H1 (cell line): ENCODE measurements around the gene TRPM1. TPM values are rescaled to one million over a fixed set of nuclear protein-coding genes. Genes with fewer than 3 reads are reported as not detected.

ENCODE experiments used
- CTCF ChIA-PET: fragments of 300-600 bp; sonication (Branson Sonifier 250); formaldehyde crosslinking; loops from one replicate; lab custom pipeline; 2021; ENCODE audit not compliant: partially characterized antibody; lab: Charles Lee
- POLR2A ChIA-PET: fragments of 300-600 bp; sonication (Branson Sonifier 250); formaldehyde crosslinking; loops from one replicate; lab custom pipeline; 2021; ENCODE audit warnings: inconsistent platforms; ENCODE audit not compliant: partially characterized antibody; lab: Charles Lee
- DNase-seq, 2 experiments: peaks; one replicate each; pipeline versions ENCODE4 v3.0.0 to v3.0.0-alpha.2; 2010 to 2022; ENCODE audit warnings: low spot score in 2 of 2, low read depth in 1 of 2, mixed read lengths in 1 of 2
- FAIRE-seq: peaks from 2 replicates; lab custom pipeline; 2011; peaks lifted over from hg19 to GRCh38; lab: Jason Lieb, UNC
- H2AFZ ChIP-seq: 2 replicates; pipeline ENCODE4 v1.8.1; 2012; ENCODE audit warnings: low read length, inconsistent platforms
- H2AK5ac ChIP-seq: 2 replicates; pipeline ENCODE4 v1.6.1; 2013; ENCODE audit warnings: low read depth, low read length
- H2BK120ac ChIP-seq: replicated peaks from 2 replicates; pipeline ENCODE3; 2013; ENCODE audit warnings: low read depth, low read length, inconsistent platforms
- H2BK12ac ChIP-seq: 2 replicates; pipeline ENCODE4 v1.6.1; 2013; ENCODE audit warnings: low read depth, low read length
- H2BK15ac ChIP-seq: 2 replicates; pipeline ENCODE4 v1.6.1; 2013; ENCODE audit warnings: low read length
- H2BK20ac ChIP-seq: 2 replicates; pipeline ENCODE4 v1.6.1; 2013; ENCODE audit warnings: low read length
- H2BK5ac ChIP-seq: 2 replicates; pipeline ENCODE4 v1.6.1; 2013; ENCODE audit warnings: low read depth, low read length
- H3K14ac ChIP-seq: 2 replicates; pipeline ENCODE4 v1.6.1; 2013; ENCODE audit warnings: inconsistent platforms; ENCODE audit not compliant: insufficient read length
- H3K18ac ChIP-seq: 2 replicates; pipeline ENCODE4 v1.6.1; 2013; ENCODE audit warnings: low read length; ENCODE audit errors: extremely low read depth
- H3K23ac ChIP-seq: 2 replicates; pipeline ENCODE4 v1.6.1; 2013; ENCODE audit warnings: inconsistent platforms; ENCODE audit not compliant: insufficient read length
- H3K23me2 ChIP-seq: 2 replicates; pipeline ENCODE4 v1.6.1; 2013; ENCODE audit warnings: low read depth, low read length
- H3K27ac ChIP-seq: 2 replicates; pipeline ENCODE4 v1.6.1; 2011; ENCODE audit warnings: low read depth, low read length, inconsistent platforms
- H3K27me3 ChIP-seq, 4 experiments: replicated peaks in 1 of 4; 1 replicate in 1 of 4; 2 replicates in 3 of 4; pipeline versions ENCODE4 v1.6.1 to v1.8.1; 2011 to 2013; ENCODE audit warnings: low read length in 3 of 4, mild to moderate bottlenecking in 3 of 4, inconsistent platforms in 2 of 4, mixed read lengths in 2 of 4, moderate library complexity in 1 of 4; ENCODE audit not compliant: control insufficient read depth in 3 of 4, insufficient read depth in 3 of 4; ENCODE audit errors: extremely low read depth in 1 of 4
- H3K36me3 ChIP-seq, 4 experiments: 2 replicates each; pipeline versions ENCODE4 v1.6.1 to v1.8.1; 2011 to 2013; ENCODE audit warnings: mild to moderate bottlenecking in 4 of 4, low read length in 3 of 4, moderate library complexity in 2 of 4, control low read depth in 1 of 4, inconsistent platforms in 1 of 4; ENCODE audit not compliant: insufficient read depth in 4 of 4, control insufficient read depth in 2 of 4
- H3K4ac ChIP-seq: replicated peaks from 2 replicates; pipeline ENCODE3; 2013; ENCODE audit warnings: low read length, low read depth, mixed read lengths, inconsistent platforms; ENCODE audit not compliant: insufficient read length
- H3K4me1 ChIP-seq, 4 experiments: replicated peaks in 1 of 4; 1 replicate in 1 of 4; 2 replicates in 3 of 4; pipeline versions ENCODE4 v1.6.1 to v1.8.1; 2011 to 2013; ENCODE audit warnings: low read length in 3 of 4, inconsistent platforms in 2 of 4, mixed read lengths in 1 of 4; ENCODE audit not compliant: insufficient read depth in 4 of 4, control insufficient read depth in 3 of 4
- H3K4me2 ChIP-seq, 2 experiments: 2 replicates each; pipeline versions ENCODE4 v1.6.1 to v1.8.1; 2011 to 2013; ENCODE audit warnings: low read depth in 2 of 2, low read length in 2 of 2, control low read depth in 1 of 2, inconsistent platforms in 1 of 2, mild to moderate bottlenecking in 1 of 2; ENCODE audit not compliant: insufficient read depth in 1 of 2
- H3K4me3 ChIP-seq, 4 experiments: fragments of 200-600, 300-600 bp in 1 of 4; sonication (generic), shearing (Covaris generic), sonication (Bioruptor Twin) in 1 of 4; 2 replicates each; pipeline versions ENCODE4 v1.5.1 to v1.8.1; 2011 to 2016; ENCODE audit warnings: low read length in 4 of 4, low read depth in 3 of 4, control low read depth in 2 of 4, inconsistent platforms in 2 of 4, mild to moderate bottlenecking in 2 of 4, mixed read lengths in 1 of 4, moderate library complexity in 1 of 4; ENCODE audit not compliant: insufficient read depth in 2 of 4; ENCODE audit errors: extremely low read depth in 1 of 4
- H3K56ac ChIP-seq: replicated peaks from 2 replicates; pipeline ENCODE3; 2013; ENCODE audit warnings: low read depth, mild to moderate bottlenecking, mixed read lengths, low read length, inconsistent platforms; ENCODE audit not compliant: insufficient read length
- H3K79me1 ChIP-seq: 2 replicates; pipeline ENCODE4 v1.6.1; 2013; ENCODE audit warnings: low read depth, low read length, control low read depth
- H3K79me2 ChIP-seq, 2 experiments: 2 replicates each; pipeline versions ENCODE4 v1.6.1 to v1.8.1; 2012 to 2013; ENCODE audit warnings: low read length in 2 of 2, mild to moderate bottlenecking in 2 of 2, inconsistent platforms in 1 of 2; ENCODE audit not compliant: insufficient read depth in 2 of 2, control insufficient read depth in 1 of 2
- H3K9ac ChIP-seq, 4 experiments: replicated peaks in 1 of 4; 1 replicate in 1 of 4; 2 replicates in 3 of 4; pipeline versions ENCODE4 v1.6.1 to v1.8.1; 2011 to 2013; ENCODE audit warnings: low read depth in 3 of 4, low read length in 3 of 4, control low read depth in 2 of 4, mild to moderate bottlenecking in 2 of 4, moderate library complexity in 2 of 4, inconsistent platforms in 1 of 4; ENCODE audit errors: extremely low read depth in 1 of 4
- H3K9me3 ChIP-seq, 2 experiments: 2 replicates each; pipeline versions ENCODE4 v1.6.1 to v1.8.1; 2012 to 2013; ENCODE audit warnings: mild to moderate bottlenecking in 2 of 2, moderate library complexity in 2 of 2, control low read depth in 1 of 2, inconsistent platforms in 1 of 2, low read depth in 1 of 2, low read length in 1 of 2, mixed read lengths in 1 of 2; ENCODE audit not compliant: insufficient read depth in 2 of 2
- H4K20me1 ChIP-seq, 2 experiments: replicated peaks in 1 of 2; 2 replicates each; pipeline versions ENCODE3 to v1.8.1; 2011 to 2013; ENCODE audit warnings: inconsistent platforms in 2 of 2, low read length in 2 of 2, mild to moderate bottlenecking in 1 of 2; ENCODE audit not compliant: insufficient read depth in 2 of 2, control insufficient read depth in 1 of 2
- H4K5ac ChIP-seq: 2 replicates; pipeline ENCODE4 v1.6.1; 2013; ENCODE audit warnings: low read length, low read depth, mixed read lengths, inconsistent platforms; ENCODE audit not compliant: insufficient read length
- H4K8ac ChIP-seq: 2 replicates; pipeline ENCODE4 v1.8.0; 2013; ENCODE audit warnings: mild to moderate bottlenecking, moderate library complexity, low read length, inconsistent platforms; ENCODE audit not compliant: insufficient read depth; ENCODE audit errors: extremely low read depth
- H4K91ac ChIP-seq: replicated peaks from 2 replicates; pipeline ENCODE3; 2013; ENCODE audit warnings: low read length, mixed read lengths, inconsistent platforms; ENCODE audit not compliant: insufficient read length
- SRF ChIP-seq: IDR thresholded peaks from 2 replicates; pipeline ENCODE4 v1.6.1; 2011; ENCODE audit warnings: mild to moderate bottlenecking, low read depth, low read length, moderate library complexity
- TCF12 ChIP-seq: IDR thresholded peaks from 2 replicates; pipeline ENCODE4 v1.6.1; 2011; ENCODE audit warnings: low read depth, mild to moderate bottlenecking, low read length
- WGBS, 2 experiments: shearing (Covaris generic) in 1 of 2; methylation state at CpG; one replicate each; pipeline versions ENCODE4 v1.1.6 to v1.1.7; 2013 to 2015; ENCODE audit warnings: low lambda C conversion rate in 2 of 2, mixed read lengths in 2 of 2, inconsistent platforms in 1 of 2, low coverage in 1 of 2, missing lambda C conversion rate in 1 of 2; ENCODE audit not compliant: insufficient replicate concordance in 2 of 2, insufficient coverage in 1 of 2, insufficient read length in 1 of 2; ENCODE audit errors: extremely low coverage in 1 of 2, missing lambda C conversion rate in 1 of 2; 5-methylcytosine and 5-hydroxymethylcytosine counted together
- polyA plus RNA-seq, 7 experiments: library from polyadenylated mRNA; depleted of rRNA in 3 of 7; stranded (reverse) in 5 of 7; unstranded in 2 of 7; fragments of >200 nt in 5 of 7; fragments of 200-250 nt in 2 of 7; gene quantifications; 1 replicate in 5 of 7; 2 replicates in 1 of 7; 4 replicates in 1 of 7; pipeline versions ENCODE4 v1.2.1 to v1.2.3, GENCODE V29; 2011 to 2013; ENCODE audit warnings: missing spikeins in 2 of 7, mixed read lengths in 2 of 7
- total RNA-seq: library from RNA; stranded (reverse); fragmentation: NEBNext Ultra II Directional; extraction: Animal tissue kit (Norgen Biotek cat#: 25700); gene quantifications from 2 replicates; pipeline ENCODE4 v1.2.1, GENCODE V29; 2021
- TF ChIP-seq, protein P1 (sequence below): IDR thresholded peaks from 2 replicates; pipeline ENCODE4 v1.6.1; 2012; ENCODE audit warnings: inconsistent platforms

TRPM1 gene
- total and polyA plus RNA-seq, 2 of the 8 experiments (the other 6 are each of a cell fraction or from before 2014, with no cell fraction given) = 0.05 TPM; not detected in 1

GRCh38 chr15:31131853-31132375 lies 30.4 kb upstream of the TRPM1 start:
- H2BK12ac ChIP-seq = no peak overlapping the region
- H3K9ac ChIP-seq = no peak overlapping the region
- H4K5ac ChIP-seq = no peak overlapping the region
- no peak overlapping the region for H2AK5ac ChIP-seq
- H2AFZ ChIP-seq = no peak overlapping the region
- no peaks in the 10 kb centered on the region for H3K27me3 ChIP-seq
- no peak for DNase-seq
- H3K4me3 ChIP-seq = no peak overlapping the region
- no peak overlapping the region; the same call in 1 of the 2 replicates for H4K8ac ChIP-seq
- H3K79me2 ChIP-seq = no peaks in the 10 kb centered on the region
- H3K4me1 ChIP-seq = peaks cover 2 to 8% (median 6%) of the 10 kb centered on the region in 4 experiments
- peaks cover 7 to 10% of the 10 kb centered on the region in 2 experiments for H3K9me3 ChIP-seq
- no peaks in the 10 kb centered on the region for H4K20me1 ChIP-seq
- H3K27ac ChIP-seq = no peak overlapping the region
- H2BK15ac ChIP-seq = no peak overlapping the region
- no peaks in the 10 kb centered on the region for H3K36me3 ChIP-seq
- CTCF ChIA-PET = interaction anchor here (0.8 to 5.5 kb wide), 6 partner anchors 11 to 273 kb away, joined by 3 to 40 read pairs (median 4); no protein-coding TSS in a partner anchor
- TF ChIP-seq, protein P1, sequence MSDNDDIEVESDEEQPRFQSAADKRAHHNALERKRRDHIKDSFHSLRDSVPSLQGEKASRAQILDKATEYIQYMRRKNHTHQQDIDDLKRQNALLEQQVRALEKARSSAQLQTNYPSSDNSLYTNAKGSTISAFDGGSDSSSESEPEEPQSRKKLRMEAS = no peak
- no peak for TF ChIP-seq TCF12
- no peak for TF ChIP-seq SRF
- H2BK5ac ChIP-seq = no peak overlapping the region
- no peaks in the 10 kb centered on the region for H3K79me1 ChIP-seq
- no peak overlapping the region for H2BK20ac ChIP-seq
- FAIRE-seq = no peak
- H4K91ac ChIP-seq = no peak overlapping the region
- WGBS, 2 experiments = 92% methylated on average over 12 of the region's 12 CpGs; no CpG with 5 or more reads in 1 of the 2 experiments
- POLR2A ChIA-PET = interaction anchor here (0.6 kb wide), 1 partner anchor 491 kb away, joined by 3 read pairs; no protein-coding TSS in a partner anchor
- H3K23me2 ChIP-seq = no peaks in the 10 kb centered on the region
- H3K4ac ChIP-seq = no peak overlapping the region
- H3K56ac ChIP-seq = no peak overlapping the region
- no peak overlapping the region for H3K18ac ChIP-seq
- H3K14ac ChIP-seq = no peak overlapping the region
- no peak overlapping the region for H3K4me2 ChIP-seq
- H2BK120ac ChIP-seq = no peak overlapping the region
- H3K23ac ChIP-seq = no peak overlapping the region
